NCI-H146 (cell line): ENCODE data around the gene RBBP8NL.

Source experiments
- DNase-seq: peaks from one replicate; lab custom pipeline; 2025; lab: John Stamatoyannopoulos, UW

The RBBP8NL gene

GRCh38 chr20:62462976-62463592 is 35.7 kb upstream of the RBBP8NL start:
- DNase-seq: no peak

GRCh38 chr20:62461834-62462233 is 34.5 kb upstream of the RBBP8NL start:
- no peak for DNase-seq

GRCh38 chr20:62461157-62461556 is 33.8 kb upstream of the RBBP8NL start:
- DNase-seq: no peak

- DNase-seq: no peak
These were observed 33.3 kb upstream of the RBBP8NL start for GRCh38 chr20:62460678-62461077.

- DNase-seq: no peak
These were observed 32.1 kb upstream of the RBBP8NL start for GRCh38 chr20:62459488-62459887.

GRCh38 chr20:62458275-62459251 is 31.2 kb upstream of the RBBP8NL start:
- DNase-seq: no peak

- DNase-seq: no peak
These were observed 30.5 kb upstream of the RBBP8NL start for GRCh38 chr20:62457831-62458230.

- no peak for DNase-seq
These were observed 29.8 kb upstream of the RBBP8NL start for GRCh38 chr20:62457098-62457497.

GRCh38 chr20:62455929-62456328 is 28.6 kb upstream of the RBBP8NL start:
- no peak for DNase-seq

GRCh38 chr20:62454904-62455636 is 27.7 kb upstream of the RBBP8NL start:
- DNase-seq: no peak

- no peak for DNase-seq
These were observed 26.0 kb upstream of the RBBP8NL start for GRCh38 chr20:62453186-62453808.

- no peak for DNase-seq
These were observed 25.2 kb upstream of the RBBP8NL start for GRCh38 chr20:62452475-62453095.

GRCh38 chr20:62451970-62452369 is 24.6 kb upstream of the RBBP8NL start:
- no peak for DNase-seq

- DNase-seq: no peak
These were observed 23.9 kb upstream of the RBBP8NL start for GRCh38 chr20:62451156-62451767.

- DNase-seq: no peak
These were observed 22.8 kb upstream of the RBBP8NL start for GRCh38 chr20:62449951-62450691.

- DNase-seq: no peak
These were observed 21.4 kb upstream of the RBBP8NL start for GRCh38 chr20:62448788-62449187.

- DNase-seq: no peak
These were observed 20.7 kb upstream of the RBBP8NL start for GRCh38 chr20:62448038-62448437.

- DNase-seq: no peak
These were observed 19.8 kb upstream of the RBBP8NL start for GRCh38 chr20:62446888-62447869.

- no peak for DNase-seq
These were observed 19.1 kb upstream of the RBBP8NL start for GRCh38 chr20:62446481-62446880.
